GM12878 (cell line): ENCODE results near the gene PDE3B. TPM values are rescaled to one million over a fixed set of nuclear protein-coding genes. Genes with fewer than 3 reads are reported as not detected.

Experiments used
- ATAC-seq: fragments of 200-7000 bp; cut with Tn5 transposase; 3 replicates; pipeline ENCODE4 v1.9.1; 2020; ENCODE audit warnings: mild to moderate bottlenecking, moderate library complexity
- BruUV-seq: library from RNA; stranded (reverse); fragments of 400-500 nt; replicated peaks from 2 replicates; lab custom pipeline; 2021; lab: Mats Ljungman, UMichigan
- CTCF ChIA-PET: fragments of 300-600 bp; sonication (Branson Sonifier 250); formaldehyde crosslinking; extraction: SDS; loops from one replicate; lab custom pipeline; 2021; ENCODE audit warnings: inconsistent platforms; lab: Yijun Ruan, JAX
- POLR2A ChIA-PET: fragments of 350-600 bp; formaldehyde crosslinking; extraction: SDS; loops from one replicate; lab custom pipeline; 2021; ENCODE audit warnings: inconsistent platforms; lab: Charles Lee
- RAD21 ChIA-PET: fragments of 300-600 bp; sonication (Branson Sonifier 250); formaldehyde crosslinking; loops from one replicate; lab custom pipeline; 2023; ENCODE audit warnings: antibody characterized with exemption; ENCODE audit not compliant: unreplicated experiment; lab: Charles Lee
- SMC1A ChIA-PET: fragments of 300-600 bp; sonication (Branson Sonifier 250); formaldehyde crosslinking; loops from one replicate; lab custom pipeline; 2023; ENCODE audit not compliant: unreplicated experiment, uncharacterized antibody; lab: Charles Lee
- DNase-seq: peaks from one replicate; pipeline ENCODE4 v3.0.0-alpha.2; 2011; ENCODE audit warnings: low read depth, low spot score
- FAIRE-seq: peaks from 3 replicates; lab custom pipeline; 2011; peaks lifted over from hg19 to GRCh38; lab: Jason Lieb, UNC
- H2AFZ ChIP-seq: 2 replicates; pipeline ENCODE4 v1.6.0; 2011; ENCODE audit warnings: low read depth, low read length, control low read depth; ENCODE audit not compliant: control insufficient read depth
- H3K27ac ChIP-seq: 2 replicates; pipeline ENCODE4 v1.5.1; 2011; ENCODE audit warnings: control low read depth; ENCODE audit not compliant: control insufficient read depth, insufficient read depth
- H3K27me3 ChIP-seq, 2 experiments: replicated peaks in 1 of 2; 2 replicates each; pipeline versions ENCODE4 v1.6.0 to v1.6.1; 2011; ENCODE audit warnings: low read length in 1 of 2; ENCODE audit not compliant: control insufficient read depth in 2 of 2, insufficient read depth in 2 of 2
- H3K36me3 ChIP-seq, 2 experiments: 2 replicates each; pipeline ENCODE4 v1.5.1; 2011; ENCODE audit warnings: low read length in 1 of 2; ENCODE audit not compliant: control insufficient read depth in 2 of 2, insufficient read depth in 2 of 2
- H3K4me1 ChIP-seq: 2 replicates; pipeline ENCODE4 v1.6.1; 2011; ENCODE audit warnings: mild to moderate bottlenecking, low read length, moderate library complexity, mixed read lengths; ENCODE audit not compliant: control insufficient read depth, insufficient read depth
- H3K4me2 ChIP-seq: 2 replicates; pipeline ENCODE4 v1.6.0; 2011; ENCODE audit warnings: control low read depth; ENCODE audit not compliant: control insufficient read depth, insufficient read depth
- H3K4me3 ChIP-seq: fragments of 200-600 bp; sonication (generic); 2 replicates; pipeline ENCODE4 v1.5.1; 2016
- H3K79me2 ChIP-seq: 2 replicates; pipeline ENCODE4 v1.6.0; 2011; ENCODE audit warnings: low read length; ENCODE audit not compliant: control insufficient read depth, insufficient read depth
- H3K9ac ChIP-seq: 2 replicates; pipeline ENCODE4 v1.8.0; 2011; ENCODE audit warnings: low read length, control low read depth, mixed read lengths; ENCODE audit not compliant: control insufficient read depth, insufficient read depth
- H3K9me3 ChIP-seq: replicated peaks from 3 replicates; pipeline ENCODE4 v1.5.1; 2011; ENCODE audit warnings: mild to moderate bottlenecking, low read length; ENCODE audit not compliant: control insufficient read depth, insufficient read depth
- H4K20me1 ChIP-seq: 2 replicates; pipeline ENCODE4 v1.6.0; 2011; ENCODE audit not compliant: control insufficient read depth, insufficient read depth
- ATF2 ChIP-seq: IDR thresholded peaks from 2 replicates; pipeline ENCODE4 v1.6.1; 2012; ENCODE audit warnings: low read length, inconsistent platforms
- BCLAF1 ChIP-seq: fragments of 450-650 bp; IDR thresholded peaks from 2 replicates; pipeline ENCODE4 v1.6.1; 2017; ENCODE audit warnings: antibody characterized with exemption, mild to moderate bottlenecking, moderate library complexity
- CREM ChIP-seq: IDR thresholded peaks from 2 replicates; pipeline ENCODE4 v1.6.1; 2014; ENCODE audit warnings: antibody characterized with exemption, low read depth
- E2F4 ChIP-seq: IDR thresholded peaks from 2 replicates; pipeline ENCODE4 v1.6.1; 2012; ENCODE audit warnings: low read depth, low read length, improper control_type of control experiment
- IRF3 ChIP-seq: fragments of 450-650 bp; IDR thresholded peaks from 2 replicates; pipeline ENCODE4 v1.6.1; 2014; ENCODE audit warnings: mild to moderate bottlenecking
- MEF2A ChIP-seq: IDR thresholded peaks from 2 replicates; pipeline ENCODE4 v1.6.1; 2011; ENCODE audit warnings: low read depth, mild to moderate bottlenecking, low read length, moderate library complexity; ENCODE audit not compliant: insufficient read depth
- NFYA ChIP-seq: IDR thresholded peaks from 2 replicates; pipeline ENCODE4 v1.6.1; 2011; ENCODE audit warnings: low read depth, mild to moderate bottlenecking, low read length, improper control_type of control experiment, borderline replicate concordance
- POLR2AphosphoS2 ChIP-seq: IDR thresholded peaks from 2 replicates; pipeline ENCODE4 v1.6.1; 2011; ENCODE audit warnings: low read depth, mild to moderate bottlenecking, low read length, improper control_type of control experiment, moderate library complexity
- RB1 ChIP-seq: fragments of 450-650 bp; formaldehyde crosslinking; IDR thresholded peaks from 2 replicates; pipeline ENCODE4 v1.6.1; 2017; ENCODE audit warnings: mild to moderate bottlenecking, borderline replicate concordance
- SIN3A ChIP-seq: IDR thresholded peaks from 2 replicates; pipeline ENCODE4 v1.6.1; 2012; ENCODE audit warnings: low read depth, low read length, improper control_type of control experiment
- SREBF2 ChIP-seq: IDR thresholded peaks from 2 replicates; pipeline ENCODE4 v1.6.1; 2012; ENCODE audit warnings: mild to moderate bottlenecking, low read length
- YY1 ChIP-seq: IDR thresholded peaks from 2 replicates; pipeline ENCODE4 v1.6.1; 2011; ENCODE audit warnings: low read depth, mild to moderate bottlenecking, low read length
- in situ Hi-C: fragments of 300-500 bp; cut with MboI; formaldehyde crosslinking; loops from 9 replicates; pipeline ENCODE4 v1.14.3; 2018; ENCODE audit warnings: mixed read lengths
- intact Hi-C: fragments of 100-400 bp; cut with micrococcal nuclease; formaldehyde crosslinking; loops from one replicate; pipeline ENCODE4 v1.14.2; 2022; ENCODE audit not compliant: unreplicated experiment
- polyA plus RNA-seq, 11 experiments: library from polyadenylated mRNA; depleted of rRNA in 4 of 11; unstranded in 6 of 11; stranded (reverse) in 5 of 11; fragments of >200 nt; fragmentation: Nextera tagmentation in 4 of 11; fragmentation: Illumina TruSeq in 1 of 11; extraction: Ambion mirVana in 4 of 11; extraction: Trizol in 1 of 11; gene quantifications; 1 replicate in 1 of 11; 2 replicates in 10 of 11; pipeline versions ENCODE4 v1.2.1 to v1.2.3, GENCODE V29; 2011 to 2016; ENCODE audit warnings: inconsistent platforms in 2 of 11, missing spikeins in 2 of 11, low read depth in 1 of 11
- total RNA-seq, 4 experiments: library from RNA; depleted of rRNA in 3 of 4; stranded (reverse); fragments of >200 nt in 3 of 4; fragmentation: Illumina TruSeq in 1 of 4; extraction: Trizol in 1 of 4; gene quantifications; 2 replicates each; pipeline versions ENCODE4 v1.2.1 to v1.2.3, GENCODE V29; 2013 to 2021

Gene PDE3B
- total and polyA plus RNA-seq, 10 of the 15 experiments (the other 5 are each of a cell fraction or from before 2014, with no cell fraction given) = 0.04 to 3.1 (median 1.9) TPM

DNA sequence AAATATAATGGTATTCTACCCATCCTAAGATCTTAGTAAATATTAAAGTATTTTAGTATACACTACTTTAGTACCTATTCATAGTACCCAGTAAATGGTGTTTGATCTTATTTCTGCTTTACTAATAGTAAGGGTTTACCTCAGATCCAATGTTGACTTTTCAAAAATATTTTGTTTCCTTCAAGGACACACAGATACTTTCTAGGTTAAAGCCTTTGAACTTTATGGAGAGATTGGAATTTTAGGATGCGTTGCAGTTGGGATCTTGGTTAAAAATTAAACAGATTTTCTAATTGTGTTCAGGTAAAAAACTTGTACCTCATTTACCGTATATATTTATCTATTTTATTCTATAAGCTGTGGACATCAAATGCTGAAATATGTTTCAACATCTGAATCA is 175.2 kb downstream of the PDE3B start (continued):
- TF ChIP-seq E2F4 (no peak), YY1 (no peak), CREM (no peak), BCLAF1 (no peak), SREBF2 (no peak), NFYA (no peak), POLR2AphosphoS2 (no peak), SIN3A (no peak), IRF3 (no peak)
- TF ChIP-seq, all 136 proteins: peak for 0

DNA sequence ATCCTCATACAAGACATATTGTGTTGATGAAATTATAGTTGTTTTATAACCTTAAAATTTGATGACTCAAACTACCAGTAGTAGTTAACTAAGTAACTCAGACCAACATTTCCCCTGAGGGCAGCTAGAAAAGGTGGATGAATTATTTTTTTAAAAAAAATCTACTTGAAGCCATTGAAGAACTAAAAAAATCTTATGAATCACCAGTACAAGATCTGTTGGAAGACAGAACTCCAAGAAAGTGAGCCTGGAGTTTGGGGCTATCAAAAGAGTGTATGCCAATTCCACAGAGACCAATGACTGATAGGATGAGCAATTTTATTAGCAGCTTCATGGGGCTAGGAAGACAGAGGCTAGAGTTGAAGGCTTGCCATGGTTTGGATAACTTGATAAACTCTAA is 176.0 kb downstream of the PDE3B start:
- H3K9ac ChIP-seq = no peak overlapping the region
- FAIRE-seq = no peak
- no peaks in the 10 kb centered on the region for H3K36me3 ChIP-seq
- H3K27ac ChIP-seq = no peak overlapping the region
- no peak for DNase-seq
- BruUV-seq = no TSS peak
- ChIA-PET CTCF (no interaction called here), SMC1A (no interaction called here), RAD21 (no interaction called here), POLR2A (no interaction called here)
- H3K4me1 ChIP-seq = no peaks in the 10 kb centered on the region
- in situ Hi-C loops (no loop called here), intact Hi-C loops (no loop called here)
- no peaks in the 10 kb centered on the region for H3K27me3 ChIP-seq
- no peaks in the 10 kb centered on the region for H3K9me3 ChIP-seq
- H3K4me3 ChIP-seq = no peak overlapping the region
- H3K79me2 ChIP-seq = no peaks in the 10 kb centered on the region
- no peaks in the 10 kb centered on the region for H4K20me1 ChIP-seq
- H2AFZ ChIP-seq = no peak overlapping the region
- ATAC-seq = no peak
- no peak overlapping the region for H3K4me2 ChIP-seq
- TF ChIP-seq IRF3 (no peak), ATF2 (no peak), MEF2A (no peak), RB1 (no peak)
